K562 (cell line): Measurements from ENCODE around the gene ZMPSTE24. TPM values are rescaled to one million over a fixed set of nuclear protein-coding genes. Genes with fewer than 3 reads are reported as not detected.

Experiments
- ASH1L ChIP-seq: fragments of 450-650 bp; IDR thresholded peaks from 2 replicates; pipeline ENCODE4 v1.6.1; 2018; ENCODE audit warnings: borderline replicate concordance, mild to moderate bottlenecking, low read depth; ENCODE audit not compliant: partially characterized antibody
- CHD1 ChIP-seq: fragments of 200-600 bp; sonication (generic); IDR thresholded peaks from one replicate; pipeline ENCODE4 v1.6.1; 2012; ENCODE audit warnings: mild to moderate bottlenecking, moderate library complexity, low read length, inconsistent platforms
- EZH2 ChIP-seq: IDR thresholded peaks from 2 replicates; pipeline ENCODE4 v1.6.1; 2012; ENCODE audit warnings: low read depth, mild to moderate bottlenecking, inconsistent platforms, low read length, borderline replicate concordance
- FOXJ3 ChIP-seq: sonication (generic); formaldehyde crosslinking; IDR thresholded peaks from 2 replicates; pipeline ENCODE4 v1.4.0; 2020; ENCODE audit warnings: mild to moderate bottlenecking, missing genetic modification reagents
- HDGF ChIP-seq: fragments of 450-650 bp; IDR thresholded peaks from 2 replicates; pipeline ENCODE4 v1.6.1; 2016
- L3MBTL2 ChIP-seq: fragments of 450-650 bp; IDR thresholded peaks from 2 replicates; pipeline ENCODE4 v1.6.1; 2016; ENCODE audit warnings: mild to moderate bottlenecking, moderate library complexity
- NR2C1 ChIP-seq, 2 experiments: fragments of 450-650 bp; IDR thresholded peaks; 2 replicates each; pipeline ENCODE4 v1.6.1; 2017; ENCODE audit warnings: mild to moderate bottlenecking in 2 of 2, antibody characterized with exemption in 1 of 2, inconsistent platforms in 1 of 2, missing compliant biosample characterization in 1 of 2, missing genetic modification characterization in 1 of 2
- PHB ChIP-seq: fragments of 250-450 bp; sonication (Bioruptor Pico); IDR thresholded peaks from 2 replicates; pipeline ENCODE4 v1.5.0; 2021
- PHF8 ChIP-seq: fragments of 200-600 bp; sonication (generic); IDR thresholded peaks from 2 replicates; pipeline ENCODE4 v1.6.1; 2012; ENCODE audit warnings: mixed run types, mild to moderate bottlenecking, inconsistent platforms, low read length, moderate library complexity, borderline replicate concordance
- SMARCA5 ChIP-seq: fragments of 450-650 bp; IDR thresholded peaks from 2 replicates; pipeline ENCODE4 v1.6.1; 2016
- TCF7 ChIP-seq: sonication (generic); IDR thresholded peaks from 2 replicates; pipeline ENCODE4 v1.6.1; 2016; ENCODE audit warnings: antibody characterized with exemption, borderline replicate concordance
- TGIF2 ChIP-seq: sonication (generic); formaldehyde crosslinking; IDR thresholded peaks from 2 replicates; pipeline ENCODE4 v1.8.1; 2022; ENCODE audit warnings: mild to moderate bottlenecking, missing genetic modification reagents, moderate library complexity
- ZNF140 ChIP-seq: fragments of 250-450 bp; sonication (Bioruptor Pico); IDR thresholded peaks from 2 replicates; pipeline ENCODE4 v1.8.0; 2021; ENCODE audit warnings: moderate library complexity, mild to moderate bottlenecking, inconsistent platforms
- polyA plus RNA-seq, 8 experiments: library from polyadenylated mRNA; depleted of rRNA in 4 of 8; stranded (reverse) in 5 of 8; unstranded in 3 of 8; fragments of >200 nt; fragmentation: Nextera tagmentation in 2 of 8; fragmentation: Illumina TruSeq in 1 of 8; extraction: Ambion mirVana in 2 of 8; extraction: Trizol in 1 of 8; gene quantifications; 2 replicates each; pipeline versions ENCODE4 v1.2.1 to v1.2.3, GENCODE V29; 2011 to 2014; ENCODE audit warnings: inconsistent platforms in 1 of 8, missing spikeins in 1 of 8
- total RNA-seq, 7 experiments: library from RNA; depleted of rRNA in 6 of 7; stranded (reverse); fragments of >200 nt in 6 of 7; fragmentation: Illumina TruSeq in 2 of 7; extraction: Trizol in 2 of 7; gene quantifications; 2 replicates each; pipeline versions ENCODE4 v1.2.1 to v1.2.3, GENCODE V29; 2011 to 2021; ENCODE audit warnings: low replicate concordance in 1 of 7
- TF ChIP-seq, protein P1 (sequence below): fragments of 200-800 bp; sonication (Bioruptor generic); IDR thresholded peaks from 2 replicates; pipeline ENCODE4 v1.6.1; 2017; ENCODE audit warnings: missing genetic modification characterization, missing compliant biosample characterization
- TF ChIP-seq, protein P2 (sequence below): fragments of 250-450 bp; sonication (Bioruptor Pico); IDR thresholded peaks from 2 replicates; pipeline ENCODE4 v1.8.0; 2022; ENCODE audit warnings: inconsistent platforms
- TF ChIP-seq, protein P3 (sequence below), 2 experiments: IDR thresholded peaks; 2 replicates each; pipeline ENCODE4 v1.6.1; 2011; ENCODE audit warnings: borderline replicate concordance in 1 of 2, control low read depth in 1 of 2, low read depth in 1 of 2, low read length in 1 of 2, mild to moderate bottlenecking in 1 of 2, mixed read lengths in 1 of 2, moderate library complexity in 1 of 2; ENCODE audit not compliant: insufficient read depth in 1 of 2, insufficient read length in 1 of 2, poor library complexity in 1 of 2, severe bottlenecking in 1 of 2; ENCODE audit errors: extremely low read depth in 1 of 2
- TF ChIP-seq, protein P4 (sequence below): sonication (generic); formaldehyde crosslinking; IDR thresholded peaks from 2 replicates; pipeline ENCODE4 v1.8.0; 2023; ENCODE audit warnings: mild to moderate bottlenecking, missing genetic modification reagents
- TF ChIP-seq, protein P5 (sequence below): sonication (generic); formaldehyde crosslinking; IDR thresholded peaks from 2 replicates; pipeline ENCODE4 v1.8.0; 2023; ENCODE audit warnings: mild to moderate bottlenecking, missing genetic modification reagents

The ZMPSTE24 gene
- total and polyA plus RNA-seq, 9 of the 15 experiments (the other 6 are each of a cell fraction or from before 2014, with no cell fraction given): 30.7 to 75.9 (median 64.3) TPM

DNA sequence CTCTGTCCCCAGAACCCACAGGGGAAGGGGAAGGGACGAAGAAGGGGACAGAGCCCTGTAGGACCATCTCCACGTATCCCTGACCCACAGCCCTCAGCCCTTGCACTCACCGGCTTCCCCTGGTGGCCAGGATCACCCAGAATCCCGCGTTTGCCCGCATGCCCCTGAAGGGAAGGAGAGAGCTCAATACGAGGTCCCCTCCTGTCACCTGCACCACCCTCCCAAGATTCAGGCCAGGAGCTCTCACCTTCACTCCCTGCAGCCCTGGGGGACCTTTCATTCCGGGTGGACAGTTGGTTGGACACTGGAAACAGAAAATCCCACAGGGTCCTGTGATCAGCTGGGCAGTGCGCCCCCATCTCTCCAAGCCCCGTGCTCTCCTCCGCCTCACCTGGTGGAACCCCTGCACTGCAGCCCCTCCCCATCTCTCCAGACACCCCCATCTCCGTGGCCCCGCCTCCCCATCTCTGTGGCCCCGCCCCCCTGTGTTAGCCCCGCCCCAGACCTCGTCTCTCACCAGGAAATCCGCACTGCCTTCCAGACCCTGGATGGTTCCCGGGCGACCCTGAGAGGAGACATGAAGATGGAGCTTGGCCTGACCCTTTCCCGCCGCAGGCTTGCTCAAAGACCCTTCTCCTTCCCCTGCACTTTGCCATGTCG is 53.1 kb downstream of the ZMPSTE24 start (continued):
- TF ChIP-seq, protein P1, sequence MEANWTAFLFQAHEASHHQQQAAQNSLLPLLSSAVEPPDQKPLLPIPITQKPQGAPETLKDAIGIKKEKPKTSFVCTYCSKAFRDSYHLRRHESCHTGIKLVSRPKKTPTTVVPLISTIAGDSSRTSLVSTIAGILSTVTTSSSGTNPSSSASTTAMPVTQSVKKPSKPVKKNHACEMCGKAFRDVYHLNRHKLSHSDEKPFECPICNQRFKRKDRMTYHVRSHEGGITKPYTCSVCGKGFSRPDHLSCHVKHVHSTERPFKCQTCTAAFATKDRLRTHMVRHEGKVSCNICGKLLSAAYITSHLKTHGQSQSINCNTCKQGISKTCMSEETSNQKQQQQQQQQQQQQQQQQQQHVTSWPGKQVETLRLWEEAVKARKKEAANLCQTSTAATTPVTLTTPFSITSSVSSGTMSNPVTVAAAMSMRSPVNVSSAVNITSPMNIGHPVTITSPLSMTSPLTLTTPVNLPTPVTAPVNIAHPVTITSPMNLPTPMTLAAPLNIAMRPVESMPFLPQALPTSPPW: no peak
- TF ChIP-seq, protein P2, sequence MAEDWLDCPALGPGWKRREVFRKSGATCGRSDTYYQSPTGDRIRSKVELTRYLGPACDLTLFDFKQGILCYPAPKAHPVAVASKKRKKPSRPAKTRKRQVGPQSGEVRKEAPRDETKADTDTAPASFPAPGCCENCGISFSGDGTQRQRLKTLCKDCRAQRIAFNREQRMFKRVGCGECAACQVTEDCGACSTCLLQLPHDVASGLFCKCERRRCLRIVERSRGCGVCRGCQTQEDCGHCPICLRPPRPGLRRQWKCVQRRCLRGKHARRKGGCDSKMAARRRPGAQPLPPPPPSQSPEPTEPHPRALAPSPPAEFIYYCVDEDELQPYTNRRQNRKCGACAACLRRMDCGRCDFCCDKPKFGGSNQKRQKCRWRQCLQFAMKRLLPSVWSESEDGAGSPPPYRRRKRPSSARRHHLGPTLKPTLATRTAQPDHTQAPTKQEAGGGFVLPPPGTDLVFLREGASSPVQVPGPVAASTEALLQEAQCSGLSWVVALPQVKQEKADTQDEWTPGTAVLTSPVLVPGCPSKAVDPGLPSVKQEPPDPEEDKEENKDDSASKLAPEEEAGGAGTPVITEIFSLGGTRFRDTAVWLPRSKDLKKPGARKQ: no peak
- TF ChIP-seq HDGF (no peak), PHF8 (no peak), ZNF140 (no peak), SMARCA5 (0 out of 2 replicates have a peak, but pooled peaks have one; percentile 53), CHD1 (no peak), PHB (CRISPR knock-in tag) (no peak), FOXJ3 (CRISPR knock-in tag) (no peak), TGIF2 (CRISPR knock-in tag) (no peak), ASH1L (no peak), NR2C1 (IDR thresholded peaks at IDR 0.05) (no peak), NR2C1 (tag; IDR thresholded peaks at IDR 0.05) (no peak), L3MBTL2 (0 out of 2 replicates have a peak, but pooled peaks have one; percentile 23), EZH2 (no peak), TCF7 (no peak)
- TF ChIP-seq, protein P3, sequence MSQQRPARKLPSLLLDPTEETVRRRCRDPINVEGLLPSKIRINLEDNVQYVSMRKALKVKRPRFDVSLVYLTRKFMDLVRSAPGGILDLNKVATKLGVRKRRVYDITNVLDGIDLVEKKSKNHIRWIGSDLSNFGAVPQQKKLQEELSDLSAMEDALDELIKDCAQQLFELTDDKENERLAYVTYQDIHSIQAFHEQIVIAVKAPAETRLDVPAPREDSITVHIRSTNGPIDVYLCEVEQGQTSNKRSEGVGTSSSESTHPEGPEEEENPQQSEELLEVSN (IDR thresholded peaks at IDR 0.05; ENCODE audit: borderline replicate concordance in 1 of 2, extremely low read depth in 1 of 2, insufficient read depth in 1 of 2, insufficient read length in 1 of 2, low read depth in 1 of 2, low read length in 1 of 2, poor library complexity in 1 of 2, severe bottlenecking in 1 of 2): peak in 1 of 2 experiments; percentile 44
- TF ChIP-seq, protein P4, sequence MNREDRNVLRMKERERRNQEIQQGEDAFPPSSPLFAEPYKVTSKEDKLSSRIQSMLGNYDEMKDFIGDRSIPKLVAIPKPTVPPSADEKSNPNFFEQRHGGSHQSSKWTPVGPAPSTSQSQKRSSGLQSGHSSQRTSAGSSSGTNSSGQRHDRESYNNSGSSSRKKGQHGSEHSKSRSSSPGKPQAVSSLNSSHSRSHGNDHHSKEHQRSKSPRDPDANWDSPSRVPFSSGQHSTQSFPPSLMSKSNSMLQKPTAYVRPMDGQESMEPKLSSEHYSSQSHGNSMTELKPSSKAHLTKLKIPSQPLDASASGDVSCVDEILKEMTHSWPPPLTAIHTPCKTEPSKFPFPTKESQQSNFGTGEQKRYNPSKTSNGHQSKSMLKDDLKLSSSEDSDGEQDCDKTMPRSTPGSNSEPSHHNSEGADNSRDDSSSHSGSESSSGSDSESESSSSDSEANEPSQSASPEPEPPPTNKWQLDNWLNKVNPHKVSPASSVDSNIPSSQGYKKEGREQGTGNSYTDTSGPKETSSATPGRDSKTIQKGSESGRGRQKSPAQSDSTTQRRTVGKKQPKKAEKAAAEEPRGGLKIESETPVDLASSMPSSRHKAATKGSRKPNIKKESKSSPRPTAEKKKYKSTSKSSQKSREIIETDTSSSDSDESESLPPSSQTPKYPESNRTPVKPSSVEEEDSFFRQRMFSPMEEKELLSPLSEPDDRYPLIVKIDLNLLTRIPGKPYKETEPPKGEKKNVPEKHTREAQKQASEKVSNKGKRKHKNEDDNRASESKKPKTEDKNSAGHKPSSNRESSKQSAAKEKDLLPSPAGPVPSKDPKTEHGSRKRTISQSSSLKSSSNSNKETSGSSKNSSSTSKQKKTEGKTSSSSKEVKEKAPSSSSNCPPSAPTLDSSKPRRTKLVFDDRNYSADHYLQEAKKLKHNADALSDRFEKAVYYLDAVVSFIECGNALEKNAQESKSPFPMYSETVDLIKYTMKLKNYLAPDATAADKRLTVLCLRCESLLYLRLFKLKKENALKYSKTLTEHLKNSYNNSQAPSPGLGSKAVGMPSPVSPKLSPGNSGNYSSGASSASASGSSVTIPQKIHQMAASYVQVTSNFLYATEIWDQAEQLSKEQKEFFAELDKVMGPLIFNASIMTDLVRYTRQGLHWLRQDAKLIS (CRISPR knock-in tag): no peak
- TF ChIP-seq, protein P5, sequence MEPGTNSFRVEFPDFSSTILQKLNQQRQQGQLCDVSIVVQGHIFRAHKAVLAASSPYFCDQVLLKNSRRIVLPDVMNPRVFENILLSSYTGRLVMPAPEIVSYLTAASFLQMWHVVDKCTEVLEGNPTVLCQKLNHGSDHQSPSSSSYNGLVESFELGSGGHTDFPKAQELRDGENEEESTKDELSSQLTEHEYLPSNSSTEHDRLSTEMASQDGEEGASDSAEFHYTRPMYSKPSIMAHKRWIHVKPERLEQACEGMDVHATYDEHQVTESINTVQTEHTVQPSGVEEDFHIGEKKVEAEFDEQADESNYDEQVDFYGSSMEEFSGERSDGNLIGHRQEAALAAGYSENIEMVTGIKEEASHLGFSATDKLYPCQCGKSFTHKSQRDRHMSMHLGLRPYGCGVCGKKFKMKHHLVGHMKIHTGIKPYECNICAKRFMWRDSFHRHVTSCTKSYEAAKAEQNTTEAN (CRISPR knock-in tag): no peak
